ENCODE data around the gene HS3ST2.

GRCh38 chr16:22771551-22771950 is 42.4 kb upstream of the HS3ST2 start:
- TF ChIP-seq MAX (IDR thresholded peaks at IDR 0.05) (no peak), RNF2 (IDR thresholded peaks at IDR 0.05; ENCODE audit: borderline replicate concordance, low read depth) (no peak), RAD21 (conservative IDR thresholded peaks at IDR 0.05 in 1 of 2, IDR thresholded peaks at IDR 0.05 in 1 of 2) (no peak), POLR2A (IDR thresholded peaks at IDR 0.05; ENCODE audit: low read length) (no peak), RCOR1 (IDR thresholded peaks at IDR 0.05; ENCODE audit: low read depth, low read length) (no peak)
- TF ChIP-seq, protein P1, sequence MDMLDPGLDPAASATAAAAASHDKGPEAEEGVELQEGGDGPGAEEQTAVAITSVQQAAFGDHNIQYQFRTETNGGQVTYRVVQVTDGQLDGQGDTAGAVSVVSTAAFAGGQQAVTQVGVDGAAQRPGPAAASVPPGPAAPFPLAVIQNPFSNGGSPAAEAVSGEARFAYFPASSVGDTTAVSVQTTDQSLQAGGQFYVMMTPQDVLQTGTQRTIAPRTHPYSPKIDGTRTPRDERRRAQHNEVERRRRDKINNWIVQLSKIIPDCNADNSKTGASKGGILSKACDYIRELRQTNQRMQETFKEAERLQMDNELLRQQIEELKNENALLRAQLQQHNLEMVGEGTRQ (IDR thresholded peaks at IDR 0.05), result no peak

Measured in A549 (cell line).